GM06990 (cell line): ENCODE measurements around the gene TRDMT1.

Source experiments
- DNase-seq: peaks from one replicate; pipeline ENCODE4 v3.0.0-alpha.2; 2011; ENCODE audit not compliant: insufficient read length; ENCODE audit errors: extremely low read depth
- H3K27me3 ChIP-seq: replicated peaks from 2 replicates; pipeline ENCODE4 v1.6.0; 2011; ENCODE audit warnings: low read length; ENCODE audit not compliant: control insufficient read depth, insufficient read depth
- H3K36me3 ChIP-seq: 2 replicates; pipeline ENCODE4 v1.5.1; 2011; ENCODE audit warnings: low read length; ENCODE audit not compliant: control insufficient read depth, insufficient read depth
- H3K4me3 ChIP-seq: replicated peaks from 2 replicates; pipeline ENCODE4 v1.5.1; 2011; ENCODE audit warnings: low read depth, mild to moderate bottlenecking, control low read depth, low read length
- CTCF ChIP-seq: IDR thresholded peaks from 2 replicates; pipeline ENCODE4 v1.5.1; 2011; ENCODE audit warnings: low read length, control low read depth, mild to moderate bottlenecking, inconsistent platforms; ENCODE audit not compliant: insufficient read depth, poor library complexity, severe bottlenecking

The TRDMT1 gene

GRCh38 chr10:17185873-17186272 is 15.6 kb downstream of the TRDMT1 start:
- no peaks in the 10 kb centered on the region for H3K36me3 ChIP-seq
- TF ChIP-seq CTCF: no peak
- no peaks in the 10 kb centered on the region for H3K27me3 ChIP-seq

GRCh38 chr10:17183110-17183509 is 18.4 kb downstream of the TRDMT1 start:
- no peak for DNase-seq
- peak; percentile 19 for TF ChIP-seq CTCF
- H3K27me3 ChIP-seq: no peaks in the 10 kb centered on the region
- no peaks in the 10 kb centered on the region for H3K36me3 ChIP-seq
- H3K4me3 ChIP-seq: no peak overlapping the region

More at GRCh38 chr10:17185873-17186272, 15.6 kb downstream of the TRDMT1 start:
- no peak for DNase-seq
- H3K4me3 ChIP-seq: no peak overlapping the region

- TF ChIP-seq CTCF: no peak
- no peak for DNase-seq
- Histone ChIP-seq H3K4me3 (no peak overlapping the region), H3K36me3 (no peaks in the 10 kb centered on the region), H3K27me3 (no peaks in the 10 kb centered on the region)
Measured at GRCh38 chr10:17181751-17182150, 19.7 kb downstream of the TRDMT1 start.

- no peaks in the 10 kb centered on the region for H3K27me3 ChIP-seq
- DNase-seq: no peak
- TF ChIP-seq CTCF: no peak
- H3K36me3 ChIP-seq: no peaks in the 10 kb centered on the region
- no peak overlapping the region for H3K4me3 ChIP-seq
Measured at GRCh38 chr10:17181110-17181509, 20.4 kb downstream of the TRDMT1 start.

- no peak for TF ChIP-seq CTCF
- no peak for DNase-seq
- no peaks in the 10 kb centered on the region for H3K36me3 ChIP-seq
- no peak overlapping the region for H3K4me3 ChIP-seq
- H3K27me3 ChIP-seq: no peaks in the 10 kb centered on the region
Measured at GRCh38 chr10:17179002-17179401, 22.5 kb downstream of the TRDMT1 start.

- Histone ChIP-seq H3K27me3 (no peaks in the 10 kb centered on the region), H3K4me3 (no peak overlapping the region), H3K36me3 (no peaks in the 10 kb centered on the region)
- no peak for TF ChIP-seq CTCF
- no peak for DNase-seq
Measured at GRCh38 chr10:17178006-17178405, 23.5 kb downstream of the TRDMT1 start.
